Activated T-cell treated with anti-CD3 and anti-CD28 coated beads, Interleukin-2, amount 50 U/mL, for 4 hours (primary cell): Measurements from ENCODE around the gene HAUS8. TPM values are rescaled to one million over a fixed set of nuclear protein-coding genes. Genes with fewer than 3 reads are reported as not detected.
"Not testable (repeated sequence)": the region's sequence is repeated elsewhere in the genome, so short reads cannot be mapped to it uniquely, and the experiment has no call there.

Source experiments
- ATAC-seq, 2 donors: fragments of 200-7000 bp; cut with Tn5 transposase; one replicate each; pipeline ENCODE4 v1.10.0; 2021
- DNase-seq: peaks from one replicate; pipeline ENCODE4 v3.0.0-alpha.2; 2020
- H3K27me3 Mint-ChIP-seq: one replicate; pipeline ENCODE4 v1.8.0; 2021; ENCODE audit warnings: low read depth, mixed read lengths
- H3K36me3 Mint-ChIP-seq: one replicate; pipeline ENCODE4 v1.8.0; 2022; ENCODE audit warnings: mixed read lengths; ENCODE audit not compliant: insufficient read depth
- H3K4me1 Mint-ChIP-seq: one replicate; pipeline ENCODE4 v1.8.0; 2021; ENCODE audit warnings: low read depth, mixed read lengths
- H3K4me3 Mint-ChIP-seq: one replicate; pipeline ENCODE4 v1.8.0; 2021; ENCODE audit warnings: mild to moderate bottlenecking, moderate library complexity, mixed read lengths
- H3K9me3 Mint-ChIP-seq: one replicate; pipeline ENCODE4 v1.8.0; 2021; ENCODE audit warnings: mixed read lengths
- total RNA-seq, 3 donors: library from RNA; stranded (reverse); gene quantifications; one replicate each; pipeline ENCODE4 v1.2.1, GENCODE V29; 2021

Gene HAUS8
- total RNA-seq, 3 donors from 2014 or later = 21.5 to 29.3 (median 28.3) TPM

DNA sequence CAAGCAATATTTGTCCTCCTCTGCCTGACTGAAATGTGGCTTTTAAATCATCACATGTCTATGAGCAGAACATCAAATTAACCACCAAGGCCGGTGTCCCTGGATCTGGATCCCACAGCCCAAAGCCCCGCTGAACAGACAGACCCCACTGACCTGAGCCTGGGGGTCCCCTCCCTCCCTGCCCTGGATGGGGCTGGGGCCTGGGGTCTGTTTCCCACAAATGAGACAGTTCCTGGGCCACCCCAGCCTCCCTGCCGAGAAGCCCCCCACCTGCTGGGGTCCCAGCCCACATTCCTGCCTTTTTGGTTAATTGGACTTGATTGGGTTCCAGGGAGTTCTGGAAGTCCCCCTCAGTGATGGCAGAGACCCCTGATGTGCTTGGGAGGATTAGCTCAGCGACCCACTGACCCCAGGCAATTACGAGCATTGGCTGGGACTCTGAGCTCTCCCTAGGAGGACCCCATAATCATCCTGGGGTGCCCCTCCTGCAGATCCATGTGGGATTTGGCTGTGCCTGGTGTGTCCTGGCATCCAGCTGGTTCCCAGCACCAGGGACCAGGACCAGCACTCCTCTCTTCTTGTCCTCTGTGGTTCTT, 29.2 kb downstream of the HAUS8 start:
- peaks cover 4% of the 10 kb centered on the region for H3K36me3 Mint-ChIP-seq
- no peaks in the 10 kb centered on the region for H3K4me1 Mint-ChIP-seq
- no peak for ATAC-seq
- peaks cover 2% of the 10 kb centered on the region for H3K27me3 Mint-ChIP-seq
- H3K9me3 Mint-ChIP-seq = no peaks in the 10 kb centered on the region
- H3K4me3 Mint-ChIP-seq = no peak overlapping the region
- DNase-seq = no peak

DNA sequence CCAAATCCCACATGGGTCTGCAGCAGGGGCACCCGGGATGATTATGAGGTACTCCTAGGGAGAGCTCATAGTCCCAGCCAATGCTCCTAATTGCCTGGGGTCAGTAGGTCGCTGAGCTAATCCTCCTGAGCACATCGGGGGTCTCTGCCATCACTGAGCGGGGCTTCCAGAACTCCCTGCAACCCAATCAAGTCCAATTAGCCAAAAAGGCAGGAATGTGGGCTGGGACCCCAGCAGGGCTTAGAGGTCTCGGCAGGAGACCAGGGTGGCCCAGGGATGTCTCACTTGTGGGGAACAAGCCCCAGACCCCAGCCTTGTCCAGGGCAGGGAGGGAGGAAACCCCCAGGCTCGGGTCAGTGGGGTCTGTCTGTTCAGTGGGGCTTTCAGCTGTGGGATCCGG, 31.5 kb downstream of the HAUS8 start:
- no peak for DNase-seq
- Mint-ChIP-seq H3K4me1 (no peaks in the 10 kb centered on the region), H3K9me3 (no peaks in the 10 kb centered on the region), H3K36me3 (no peaks in the 10 kb centered on the region), H3K27me3 (peaks cover 3% of the 10 kb centered on the region), H3K4me3 (no peak overlapping the region)
- no peak for ATAC-seq

DNA sequence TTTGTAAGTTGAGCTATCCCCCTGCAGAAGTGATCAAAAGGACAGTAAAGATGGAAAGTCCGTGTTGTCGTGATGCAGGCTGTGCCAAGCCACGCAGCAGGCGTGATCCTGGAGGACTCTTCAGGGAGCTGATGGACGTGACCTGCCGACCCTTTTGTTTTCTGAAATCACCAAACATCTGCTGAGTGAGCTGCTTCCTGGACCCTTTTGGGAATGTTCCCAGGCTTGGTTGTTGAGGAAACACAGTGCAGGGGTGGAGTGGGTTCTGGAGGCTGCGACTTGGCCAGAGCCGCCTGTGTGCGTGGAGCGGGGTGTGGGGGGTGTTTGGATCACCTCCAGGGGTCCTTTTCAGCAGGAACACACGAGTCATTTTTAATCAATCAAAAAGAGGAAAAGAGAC, 33.3 kb downstream of the HAUS8 start:
- peaks cover 8% of the 10 kb centered on the region for H3K27me3 Mint-ChIP-seq
- no peak overlapping the region for H3K4me3 Mint-ChIP-seq
- H3K9me3 Mint-ChIP-seq = no peaks in the 10 kb centered on the region
- no peaks in the 10 kb centered on the region for H3K36me3 Mint-ChIP-seq
- ATAC-seq (no peak), DNase-seq (no peak)
- H3K4me1 Mint-ChIP-seq = no peaks in the 10 kb centered on the region

DNA sequence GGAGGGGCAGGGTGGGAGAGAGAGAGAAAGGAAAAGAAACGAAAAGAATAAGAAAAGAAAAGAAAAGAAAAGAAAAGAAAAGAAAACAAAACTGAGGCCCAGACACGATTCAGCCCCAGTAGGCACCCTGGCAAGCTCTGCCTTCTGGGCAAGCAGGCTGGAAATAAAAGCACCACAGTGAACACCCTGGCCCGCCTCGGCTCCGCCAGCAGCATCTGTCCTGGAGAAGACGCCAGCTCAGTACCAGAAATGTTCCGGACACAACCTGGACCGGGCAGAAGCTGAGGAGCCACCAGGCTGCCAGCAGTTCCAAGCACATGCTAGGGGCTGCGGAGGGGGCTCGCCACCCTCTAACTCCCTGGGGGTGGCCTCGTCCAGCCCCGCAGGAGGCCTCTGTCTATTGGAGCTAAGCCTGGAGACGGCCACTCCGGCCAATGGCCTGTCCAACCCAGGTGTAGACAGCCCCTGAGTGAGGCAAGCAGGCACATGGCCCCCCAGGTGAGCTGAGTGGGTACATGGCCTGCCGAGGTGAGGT, 37.2 kb downstream of the HAUS8 start:
- DNase-seq = no peak
- no peaks in the 10 kb centered on the region for H3K9me3 Mint-ChIP-seq
- no peaks in the 10 kb centered on the region for H3K4me1 Mint-ChIP-seq
- H3K4me3 Mint-ChIP-seq = no peak overlapping the region
- ATAC-seq = no peak
- H3K27me3 Mint-ChIP-seq = peaks cover 8% of the 10 kb centered on the region
- no peaks in the 10 kb centered on the region for H3K36me3 Mint-ChIP-seq

DNA sequence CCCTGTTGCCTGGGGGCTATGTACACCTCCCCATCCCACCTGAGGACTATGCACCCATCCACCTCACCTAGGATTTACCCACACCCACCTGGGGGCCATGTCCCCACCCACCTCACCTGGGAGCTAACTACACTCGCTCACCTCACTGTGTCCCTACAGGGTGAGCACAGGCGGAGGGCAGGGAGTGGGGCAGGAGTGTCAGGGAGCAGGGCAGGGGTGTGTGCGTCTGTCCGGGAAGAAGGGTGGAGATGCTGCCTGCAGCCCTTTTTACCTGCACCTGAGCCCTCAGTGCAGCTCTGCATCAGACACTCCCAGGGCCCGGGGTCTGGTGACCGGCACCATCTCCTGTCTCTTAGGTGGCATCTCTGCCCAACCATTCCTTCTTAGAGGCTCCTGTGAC, 38.1 kb downstream of the HAUS8 start:
- no peak for DNase-seq
- H3K9me3 Mint-ChIP-seq = no peaks in the 10 kb centered on the region
- H3K27me3 Mint-ChIP-seq = peaks cover 8% of the 10 kb centered on the region
- H3K4me1 Mint-ChIP-seq = no peaks in the 10 kb centered on the region
- ATAC-seq = no peak
- no peak overlapping the region for H3K4me3 Mint-ChIP-seq
- H3K36me3 Mint-ChIP-seq = no peaks in the 10 kb centered on the region

DNA sequence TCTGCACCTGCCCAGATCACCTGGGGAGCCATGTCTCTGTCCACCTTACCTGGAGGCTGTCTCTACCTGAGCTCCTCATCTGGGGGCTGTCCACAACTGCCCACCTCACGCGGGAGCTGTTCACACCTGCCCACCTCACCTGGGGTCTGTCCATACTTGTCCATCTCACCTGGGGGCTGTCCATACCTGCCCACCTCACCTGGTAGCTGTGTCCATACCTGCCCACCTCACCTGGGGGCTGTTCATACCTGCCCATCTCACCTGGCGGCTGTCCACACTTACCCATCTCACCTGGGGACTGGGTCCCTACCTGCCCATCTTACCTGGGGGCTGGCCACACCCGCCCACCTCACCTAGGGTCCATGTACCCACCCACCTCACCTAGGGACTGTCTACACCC, 38.6 kb downstream of the HAUS8 start:
- Mint-ChIP-seq H3K9me3 (no peaks in the 10 kb centered on the region), H3K4me1 (no peaks in the 10 kb centered on the region), H3K27me3 (peaks cover 7% of the 10 kb centered on the region), H3K36me3 (no peaks in the 10 kb centered on the region), H3K4me3 (no peak overlapping the region)
- no peak for ATAC-seq
- no peak for DNase-seq

DNA sequence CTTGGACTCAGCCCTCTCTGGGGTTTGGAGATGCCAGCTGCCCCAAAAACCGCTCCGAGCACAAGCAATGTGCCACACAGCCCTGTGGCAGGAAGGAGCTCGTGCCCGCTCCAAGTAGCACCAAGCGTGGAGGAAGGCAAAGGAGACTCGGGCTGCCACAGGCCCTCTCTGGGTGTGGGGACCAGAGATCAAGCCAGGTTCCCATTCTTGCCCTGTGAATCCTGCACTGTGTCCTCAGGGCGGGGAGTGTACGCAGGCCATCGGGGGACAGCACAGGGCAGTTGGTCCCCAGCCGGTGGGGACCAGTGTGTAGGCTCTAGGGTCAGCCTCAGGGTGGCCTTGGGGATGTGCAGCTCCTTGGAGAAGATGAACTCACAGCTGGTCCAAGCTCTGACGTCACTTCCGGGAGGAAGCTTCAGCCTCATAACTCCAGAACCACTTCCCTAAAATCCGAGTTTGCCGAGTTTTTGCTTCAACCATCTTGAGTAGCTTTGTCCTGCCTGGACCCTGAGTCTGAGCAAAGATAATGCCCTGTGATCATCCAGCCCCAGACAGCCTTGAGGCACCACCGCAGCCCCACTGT, 39.3 kb downstream of the HAUS8 start:
- H3K4me1 Mint-ChIP-seq = no peaks in the 10 kb centered on the region
- H3K36me3 Mint-ChIP-seq = no peaks in the 10 kb centered on the region
- DNase-seq (no peak), ATAC-seq (no peak)
- H3K4me3 Mint-ChIP-seq = no peak overlapping the region
- H3K27me3 Mint-ChIP-seq = peaks cover 7% of the 10 kb centered on the region
- no peaks in the 10 kb centered on the region for H3K9me3 Mint-ChIP-seq

DNA sequence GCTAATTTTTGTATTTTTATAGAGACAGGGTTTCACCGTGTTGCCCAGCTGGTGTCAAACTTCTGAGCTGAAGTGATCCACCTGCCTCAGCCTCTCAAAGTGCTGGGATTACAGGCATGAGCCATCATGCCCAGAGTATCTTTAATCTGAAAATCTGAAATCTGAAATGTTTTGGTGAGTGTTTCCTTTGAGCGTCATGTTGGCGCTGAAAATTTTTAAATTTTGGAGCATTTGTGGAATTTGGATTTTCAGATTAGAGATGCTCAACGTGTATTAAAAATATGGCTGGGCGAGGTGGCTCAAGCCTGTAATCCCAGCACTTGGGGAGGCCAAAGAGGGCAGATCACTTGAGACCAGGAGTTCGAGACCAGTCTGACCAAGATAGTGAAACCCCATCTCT, 43.5 kb downstream of the HAUS8 start:
- ATAC-seq (no peak), DNase-seq (no peak)
- Mint-ChIP-seq H3K36me3 (no peaks in the 10 kb centered on the region), H3K4me1 (peaks cover 2% of the 10 kb centered on the region), H3K4me3 (no peak overlapping the region), H3K9me3 (no peaks in the 10 kb centered on the region), H3K27me3 (peaks cover 23% of the 10 kb centered on the region)

DNA sequence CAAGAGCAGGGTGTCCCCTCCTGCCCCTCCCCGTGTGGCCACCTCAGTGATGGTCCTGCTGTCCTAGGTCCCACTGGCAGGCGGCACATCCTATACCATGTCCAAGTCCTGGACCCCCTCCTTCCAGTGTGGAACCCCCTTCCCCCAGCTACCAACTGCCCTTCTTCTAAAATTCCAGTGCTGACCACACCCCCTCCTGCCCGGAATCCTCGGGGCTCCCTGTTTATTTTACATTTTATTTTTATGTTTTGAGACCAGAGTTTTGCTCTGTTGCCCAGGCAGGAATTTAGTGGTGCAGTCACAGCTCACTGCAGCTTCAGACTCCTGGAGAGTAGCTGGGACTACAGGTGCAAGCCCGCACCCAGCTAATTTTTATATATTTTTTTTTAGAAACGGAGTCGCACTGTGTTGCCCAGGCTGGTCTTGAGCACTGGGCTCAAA, 47.7 kb downstream of the HAUS8 start:
- peaks cover 50% of the 10 kb centered on the region for H3K27me3 Mint-ChIP-seq
- peak overlapping the region; percentile 58 for H3K4me3 Mint-ChIP-seq

DNA sequence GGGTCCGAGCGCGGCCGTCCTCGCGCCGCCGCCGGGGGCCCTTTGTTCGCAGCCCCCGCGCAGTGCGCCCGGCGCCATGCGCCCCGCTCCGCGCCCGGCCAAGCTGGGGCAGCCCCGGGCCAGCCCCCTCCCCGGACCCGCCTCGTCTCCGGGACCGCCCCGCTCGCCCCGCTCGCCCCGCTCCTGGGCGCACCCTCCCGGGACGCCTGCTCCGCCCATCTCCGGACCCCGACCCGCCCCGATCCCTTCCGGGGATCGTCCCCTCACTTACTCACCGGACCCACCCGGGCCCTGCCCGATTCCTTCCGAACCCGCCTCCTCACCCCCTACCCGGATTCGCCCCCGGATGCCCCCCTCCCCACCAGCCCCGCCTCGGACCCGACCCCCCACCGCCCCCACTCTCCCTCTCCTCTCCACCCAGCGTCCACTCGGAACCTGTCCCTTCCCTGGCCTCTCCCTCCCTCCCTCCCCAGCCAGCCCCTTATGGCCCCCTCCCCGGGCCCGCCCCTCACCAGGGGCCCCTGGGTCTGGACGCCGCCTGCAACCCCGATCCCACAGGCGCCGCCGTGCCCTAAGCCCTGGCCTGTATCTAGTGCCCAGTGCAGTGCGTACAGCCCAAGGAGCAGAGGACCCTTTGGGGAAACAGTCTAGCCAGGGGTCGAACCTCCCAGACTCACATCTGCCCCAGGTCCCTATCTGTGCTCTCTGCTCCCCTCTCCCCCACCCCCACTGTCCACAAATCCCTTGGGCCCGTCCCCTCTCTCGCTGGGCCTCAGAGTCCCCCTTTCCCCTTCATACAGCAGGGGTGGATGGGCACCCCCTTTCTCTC, 48.3 kb downstream of the HAUS8 start, which contains the start of gene CPAMD8:
Gene CPAMD8, minus strand, starts transcription at position 105 of the 829 bp plus-strand sequence. CDS start 168 bp downstream, outside the sequence.
- Mint-ChIP-seq H3K4me3 (peak within 1 kb of the TSS; percentile 73), H3K4me1 (peaks cover 10% of the 10 kb centered on the region), H3K27me3 (peaks cover 50% of the 10 kb centered on the region), H3K9me3 (peaks cover 19% of the 10 kb centered on the region), H3K36me3 (peaks cover 9% of the 10 kb centered on the region)
- no peak for DNase-seq
- peak; percentile 52 to 66 for ATAC-seq

More for the DNA sequence above, 47.7 kb downstream of the HAUS8 start:
- no peak for ATAC-seq
- Mint-ChIP-seq H3K4me1 (peaks cover 10% of the 10 kb centered on the region), H3K9me3 (peaks cover 19% of the 10 kb centered on the region), H3K36me3 (peaks cover 9% of the 10 kb centered on the region)
- DNase-seq = no peak

DNA sequence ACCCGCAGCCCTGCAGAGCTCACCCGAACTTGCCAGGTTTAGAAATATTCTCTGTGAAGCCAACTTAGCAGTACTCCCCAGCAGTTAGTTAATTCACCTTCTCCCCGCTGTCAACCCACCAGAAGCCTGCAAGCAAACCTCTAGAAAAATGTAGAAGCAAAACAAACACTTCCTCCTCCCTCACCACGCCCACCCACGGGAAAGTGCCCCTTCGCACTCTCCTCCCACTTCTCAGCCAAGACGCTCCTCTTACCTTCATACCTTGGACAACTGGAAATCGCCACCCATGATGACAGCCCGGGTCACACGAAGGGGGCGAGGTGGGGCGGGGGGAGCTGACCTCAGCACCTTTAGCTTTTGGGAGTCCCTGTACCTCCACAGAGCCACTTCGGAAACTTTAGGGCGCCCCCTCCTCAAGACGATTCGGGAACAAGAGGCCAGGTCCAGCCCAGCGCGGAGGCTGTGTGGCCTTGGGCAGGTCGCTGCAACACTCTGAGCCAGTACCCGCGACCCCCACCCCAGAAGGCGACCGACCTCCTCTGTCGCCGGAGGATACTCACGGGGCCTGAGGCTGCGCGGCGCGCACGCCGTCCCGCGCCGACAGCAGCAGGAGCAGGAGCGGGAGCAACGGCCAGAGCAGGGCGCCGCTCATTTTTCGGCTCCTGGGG, 49.1 kb downstream of the HAUS8 start:
- Mint-ChIP-seq H3K36me3 (peaks cover 9% of the 10 kb centered on the region), H3K9me3 (peaks cover 19% of the 10 kb centered on the region), H3K4me3 (peak overlapping the region; percentile 73), H3K4me1 (peaks cover 10% of the 10 kb centered on the region), H3K27me3 (peaks cover 50% of the 10 kb centered on the region)
- peak; percentile 21 to 50 for ATAC-seq
- DNase-seq = no peak

DNA sequence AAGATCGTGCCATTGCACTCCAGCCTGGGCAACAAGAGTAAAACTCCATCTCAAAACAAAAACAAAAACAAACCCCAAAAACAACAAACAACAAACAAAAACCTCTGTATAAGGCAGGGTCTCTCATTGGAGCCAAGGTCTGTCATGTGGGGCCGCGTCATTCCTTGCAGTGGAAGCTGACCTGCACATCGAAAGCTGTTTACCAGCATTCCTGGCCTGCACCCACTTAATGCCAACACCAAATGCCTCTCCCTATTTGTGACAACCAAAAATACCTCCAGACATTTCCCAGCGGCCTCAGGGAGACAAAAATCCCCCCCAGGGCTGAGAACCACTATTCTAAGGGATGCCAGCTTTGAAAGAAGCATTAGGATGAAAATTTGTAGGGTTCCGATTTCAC, 49.9 kb downstream of the HAUS8 start:
- Mint-ChIP-seq H3K27me3 (peaks cover 50% of the 10 kb centered on the region), H3K4me1 (peaks cover 10% of the 10 kb centered on the region)
- ATAC-seq = no peak

DNA sequence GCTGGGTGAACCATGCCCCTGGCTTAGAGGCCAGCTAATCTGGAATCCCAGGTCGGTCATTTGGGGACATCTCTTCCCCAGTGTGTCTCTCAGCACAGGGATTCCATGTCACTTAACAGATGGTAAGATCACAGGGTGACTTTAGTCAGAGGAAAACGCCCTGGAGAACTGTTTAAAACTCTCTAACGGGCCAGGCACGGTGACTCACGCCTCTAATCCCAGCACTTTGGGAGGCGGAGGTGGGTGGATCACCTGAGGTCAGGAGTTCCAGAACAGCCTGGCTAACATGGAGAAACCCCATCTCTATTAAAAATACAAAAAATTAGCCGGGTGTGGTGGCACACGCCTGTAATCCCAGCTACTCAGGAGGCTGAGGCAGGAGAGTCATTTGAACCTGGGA, 50.3 kb downstream of the HAUS8 start:
- ATAC-seq, DNase-seq, H3K4me3 Mint-ChIP-seq, H3K36me3 Mint-ChIP-seq: not testable (repeated sequence)
- H3K4me1 Mint-ChIP-seq = peaks cover 10% of the 10 kb centered on the region
- H3K27me3 Mint-ChIP-seq = peaks cover 50% of the 10 kb centered on the region
- H3K9me3 Mint-ChIP-seq = peaks cover 19% of the 10 kb centered on the region

More for the DNA sequence above, 49.9 kb downstream of the HAUS8 start:
- H3K4me3 Mint-ChIP-seq = no peak overlapping the region
- peaks cover 9% of the 10 kb centered on the region for H3K36me3 Mint-ChIP-seq
- H3K9me3 Mint-ChIP-seq = peaks cover 19% of the 10 kb centered on the region
- no peak for DNase-seq

DNA sequence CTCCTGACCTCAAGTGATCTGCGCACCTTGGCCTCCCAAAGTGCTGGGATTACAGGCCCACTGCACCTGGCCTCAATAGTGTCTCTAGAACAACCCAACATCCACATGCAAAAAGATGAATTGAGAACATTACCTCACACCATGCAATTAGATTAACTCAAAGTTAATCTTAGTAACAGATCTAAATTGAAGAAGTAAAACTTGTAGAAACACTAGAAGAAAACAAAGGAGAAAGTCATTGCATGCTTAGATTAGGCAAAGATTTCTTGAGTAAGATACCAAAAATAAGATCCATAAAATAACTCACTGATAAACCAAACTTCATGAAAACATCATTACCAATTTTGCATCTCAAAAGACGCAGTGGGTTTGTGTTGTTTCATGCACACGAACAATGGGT, 51.4 kb downstream of the HAUS8 start:
- H3K4me1 Mint-ChIP-seq = peaks cover 10% of the 10 kb centered on the region
- no peak for ATAC-seq
- peaks cover 42% of the 10 kb centered on the region for H3K27me3 Mint-ChIP-seq
- H3K36me3 Mint-ChIP-seq = peaks cover 9% of the 10 kb centered on the region
- peaks cover 19% of the 10 kb centered on the region for H3K9me3 Mint-ChIP-seq
- DNase-seq = no peak
- no peak overlapping the region for H3K4me3 Mint-ChIP-seq
